Measurements from ENCODE around the gene NPHP4. TPM values are rescaled to one million over a fixed set of nuclear protein-coding genes. Genes with fewer than 3 reads are reported as not detected.

NPHP4 gene
- polyA plus RNA-seq, 1 donor (not counting 4 experiments of a cell fraction or from before 2014, with no cell fraction given) = 3.7 TPM

DNA sequence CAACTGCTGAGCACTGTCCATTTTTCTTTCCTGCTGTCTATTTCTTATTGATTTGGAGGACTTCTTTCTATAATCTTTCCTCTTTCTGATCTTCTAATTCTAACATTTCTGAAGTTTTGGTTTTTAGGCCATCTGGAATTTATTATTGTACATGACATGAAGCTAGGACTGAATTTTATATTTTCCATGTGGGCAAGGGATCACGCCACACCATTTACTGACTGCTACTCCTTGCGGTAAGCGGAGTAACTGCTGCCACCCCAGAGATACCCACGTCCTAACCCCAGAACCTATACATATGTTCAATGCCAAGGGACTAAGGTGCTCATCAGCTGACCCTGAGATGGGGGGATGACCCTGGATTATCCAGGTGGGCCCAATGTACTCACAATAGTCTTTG lies 70.6 kb downstream of the NPHP4 start:
- Histone ChIP-seq H4K20me1 (ENCODE audit: control insufficient read depth, extremely low read depth, insufficient read depth, low read length) (no peaks in the 10 kb centered on the region), H3K27ac (ENCODE audit: control insufficient read depth, insufficient read depth, low read length) (no peak overlapping the region), H2AFZ (ENCODE audit: control insufficient read depth, low read length) (no peak overlapping the region), H3K9me1 (ENCODE audit: control insufficient read depth, extremely low read depth, insufficient read depth, low read length) (no peaks in the 10 kb centered on the region), H3K4me3 (ENCODE audit: control insufficient read depth in 2 of 3, extremely low read depth in 1 of 3, insufficient read depth in 2 of 3, low read depth in 1 of 3, low read length in 3 of 3) (no peak overlapping the region), H3K79me2 (ENCODE audit: control insufficient read depth, insufficient read depth, low read length) (no peaks in the 10 kb centered on the region), H3K9ac (ENCODE audit: control insufficient read depth, extremely low read depth, insufficient read depth, low read length) (no peak overlapping the region), H3K27me3 (ENCODE audit: control insufficient read depth, extremely low read depth, insufficient read depth, low read length) (no peaks in the 10 kb centered on the region), H3K4me2 (ENCODE audit: control insufficient read depth, extremely low read depth, insufficient read depth, low read depth, low read length) (no peak overlapping the region), H3K36me3 (ENCODE audit: control insufficient read depth in 2 of 2, extremely low read depth in 1 of 2, insufficient read depth in 2 of 2, low read length in 2 of 2) (peaks cover 0 to under 1% of the 10 kb centered on the region in 2 experiments), H3K4me1 (ENCODE audit: control insufficient read depth, extremely low read depth, insufficient read depth, low read length) (peaks cover 2% of the 10 kb centered on the region), H3K9me3 (ENCODE audit: control insufficient read depth, low read depth, low read length) (no peaks in the 10 kb centered on the region)
- dilution Hi-C loops (cut with MboI; ENCODE audit: extremely low pct_ligation_motif_present, low sequenced_read_pairs) = no loop called here
- no peak for FAIRE-seq
- DNase-seq (ENCODE audit: low read depth, low spot score) = no peak
- TF ChIP-seq EZH2 (IDR thresholded peaks at IDR 0.05; ENCODE audit: low read length) = no peak
- TF ChIP-seq, protein P1, sequence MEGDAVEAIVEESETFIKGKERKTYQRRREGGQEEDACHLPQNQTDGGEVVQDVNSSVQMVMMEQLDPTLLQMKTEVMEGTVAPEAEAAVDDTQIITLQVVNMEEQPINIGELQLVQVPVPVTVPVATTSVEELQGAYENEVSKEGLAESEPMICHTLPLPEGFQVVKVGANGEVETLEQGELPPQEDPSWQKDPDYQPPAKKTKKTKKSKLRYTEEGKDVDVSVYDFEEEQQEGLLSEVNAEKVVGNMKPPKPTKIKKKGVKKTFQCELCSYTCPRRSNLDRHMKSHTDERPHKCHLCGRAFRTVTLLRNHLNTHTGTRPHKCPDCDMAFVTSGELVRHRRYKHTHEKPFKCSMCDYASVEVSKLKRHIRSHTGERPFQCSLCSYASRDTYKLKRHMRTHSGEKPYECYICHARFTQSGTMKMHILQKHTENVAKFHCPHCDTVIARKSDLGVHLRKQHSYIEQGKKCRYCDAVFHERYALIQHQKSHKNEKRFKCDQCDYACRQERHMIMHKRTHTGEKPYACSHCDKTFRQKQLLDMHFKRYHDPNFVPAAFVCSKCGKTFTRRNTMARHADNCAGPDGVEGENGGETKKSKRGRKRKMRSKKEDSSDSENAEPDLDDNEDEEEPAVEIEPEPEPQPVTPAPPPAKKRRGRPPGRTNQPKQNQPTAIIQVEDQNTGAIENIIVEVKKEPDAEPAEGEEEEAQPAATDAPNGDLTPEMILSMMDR (optimal IDR thresholded peaks at IDR 0.05 in 1 of 3, IDR thresholded peaks at IDR 0.05 in 1 of 3, conservative IDR thresholded peaks at IDR 0.05 in 1 of 3; ENCODE audit: extremely low read depth in 1 of 3, insufficient read depth in 2 of 3, low read length in 3 of 3) = no peak

DNA sequence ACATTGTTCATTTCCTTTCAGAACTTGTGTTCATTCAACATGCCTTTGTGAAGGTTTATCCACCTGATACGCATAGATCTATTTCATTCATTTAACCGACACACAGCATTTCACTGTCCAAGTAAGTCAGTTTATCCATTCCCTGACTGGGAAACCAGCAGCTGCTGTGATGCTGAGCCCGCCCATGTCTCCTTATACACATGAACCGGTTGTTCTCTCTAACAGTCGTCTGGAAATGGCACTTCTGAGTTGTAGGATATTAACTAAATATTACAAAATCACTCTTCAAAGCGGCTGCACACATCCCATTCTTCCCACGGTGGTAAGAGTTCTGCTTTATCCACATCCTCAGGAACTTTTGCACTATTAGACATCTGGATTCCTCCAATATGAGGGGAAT lies 71.1 kb downstream of the NPHP4 start:
- dilution Hi-C loops (cut with MboI; ENCODE audit: extremely low pct_ligation_motif_present, low sequenced_read_pairs) = no loop called here
- Histone ChIP-seq H3K4me3 (ENCODE audit: control insufficient read depth in 2 of 3, extremely low read depth in 1 of 3, insufficient read depth in 2 of 3, low read depth in 1 of 3, low read length in 3 of 3) (no peak overlapping the region), H3K27ac (ENCODE audit: control insufficient read depth, insufficient read depth, low read length) (no peak overlapping the region), H3K9ac (ENCODE audit: control insufficient read depth, extremely low read depth, insufficient read depth, low read length) (no peak overlapping the region), H3K79me2 (ENCODE audit: control insufficient read depth, insufficient read depth, low read length) (no peaks in the 10 kb centered on the region), H2AFZ (ENCODE audit: control insufficient read depth, low read length) (no peak overlapping the region), H3K9me1 (ENCODE audit: control insufficient read depth, extremely low read depth, insufficient read depth, low read length) (no peaks in the 10 kb centered on the region), H3K4me1 (ENCODE audit: control insufficient read depth, extremely low read depth, insufficient read depth, low read length) (peaks cover 2% of the 10 kb centered on the region), H3K36me3 (ENCODE audit: control insufficient read depth in 2 of 2, extremely low read depth in 1 of 2, insufficient read depth in 2 of 2, low read length in 2 of 2) (no peaks in the 10 kb centered on the region), H3K27me3 (ENCODE audit: control insufficient read depth, extremely low read depth, insufficient read depth, low read length) (no peaks in the 10 kb centered on the region), H3K9me3 (ENCODE audit: control insufficient read depth, low read depth, low read length) (no peaks in the 10 kb centered on the region), H3K4me2 (ENCODE audit: control insufficient read depth, extremely low read depth, insufficient read depth, low read depth, low read length) (no peak overlapping the region), H4K20me1 (ENCODE audit: control insufficient read depth, extremely low read depth, insufficient read depth, low read length) (no peaks in the 10 kb centered on the region)
- FAIRE-seq (no peak), DNase-seq (ENCODE audit: low read depth, low spot score) (no peak)
- TF ChIP-seq, protein P1 (optimal IDR thresholded peaks at IDR 0.05 in 1 of 3, IDR thresholded peaks at IDR 0.05 in 1 of 3, conservative IDR thresholded peaks at IDR 0.05 in 1 of 3; ENCODE audit: extremely low read depth in 1 of 3, insufficient read depth in 2 of 3, low read length in 3 of 3) = no peak
- no peak for TF ChIP-seq EZH2 (IDR thresholded peaks at IDR 0.05; ENCODE audit: low read length)
